Activated CD8-positive, alpha-beta memory T cell treated with anti-CD3 and anti-CD28 coated beads, Interleukin-2, amount 50 U/mL, for 24 hours (primary cell): ENCODE data around the gene CTCF.

Experiments
- DNase-seq: peaks from one replicate; pipeline ENCODE4 v3.0.0-alpha.2; 2020; ENCODE audit errors: extremely low read depth

Gene CTCF

GRCh38 chr16:67598527-67598926 lies 36.2 kb downstream of the CTCF start:
- DNase-seq: no peak

GRCh38 chr16:67605641-67606040 lies 43.3 kb downstream of the CTCF start:
- no peak for DNase-seq

GRCh38 chr16:67606632-67607031 lies 44.3 kb downstream of the CTCF start:
- no peak for DNase-seq

GRCh38 chr16:67608364-67608763 lies 46.0 kb downstream of the CTCF start:
- DNase-seq: no peak

GRCh38 chr16:67613808-67614207 lies 51.5 kb downstream of the CTCF start:
- no peak for DNase-seq

GRCh38 chr16:67628216-67628615 lies 65.9 kb downstream of the CTCF start:
- no peak for DNase-seq

GRCh38 chr16:67632415-67633172 lies 70.3 kb downstream of the CTCF start:
- no peak for DNase-seq

GRCh38 chr16:67636713-67637112 lies 74.4 kb downstream of the CTCF start:
- no peak for DNase-seq

GRCh38 chr16:67637625-67638024 lies 75.3 kb downstream of the CTCF start:
- DNase-seq: no peak

- DNase-seq: no peak
Measured at GRCh38 chr16:67641779-67642708, 79.7 kb downstream of the CTCF start.

GRCh38 chr16:67644038-67644437 lies 81.7 kb downstream of the CTCF start:
- DNase-seq: no peak

- no peak for DNase-seq
Measured at GRCh38 chr16:67645397-67646121, 83.2 kb downstream of the CTCF start.

- no peak for DNase-seq
Measured at GRCh38 chr16:67647111-67647651, 84.9 kb downstream of the CTCF start.

- no peak for DNase-seq
Measured at GRCh38 chr16:67647681-67648080, 85.4 kb downstream of the CTCF start.

- no peak for DNase-seq
Measured at GRCh38 chr16:67648088-67648763, 85.9 kb downstream of the CTCF start.

- DNase-seq: no peak
Measured at GRCh38 chr16:67648764-67649407, 86.6 kb downstream of the CTCF start.

- DNase-seq: no peak
Measured at GRCh38 chr16:67649494-67649931, 87.2 kb downstream of the CTCF start.

- DNase-seq: no peak
Measured at GRCh38 chr16:67650023-67650422, 87.7 kb downstream of the CTCF start.

GRCh38 chr16:67651039-67651438 lies 88.7 kb downstream of the CTCF start:
- DNase-seq: no peak

GRCh38 chr16:67651847-67652246 lies 89.5 kb downstream of the CTCF start:
- DNase-seq: no peak
